Neural progenitor cell (in vitro differentiated cells): ENCODE results near the gene OGDHL.

Experiments used
- EZH2 ChIP-seq: fragments of 200-600 bp; sonication (generic); IDR thresholded peaks from 2 replicates; pipeline ENCODE4 v1.6.1; 2017; ENCODE audit warnings: antibody characterized with exemption, mild to moderate bottlenecking, moderate library complexity
- EZH2phosphoT487 ChIP-seq: fragments of 200-600 bp; sonication (generic); IDR thresholded peaks from 2 replicates; pipeline ENCODE4 v1.6.1; 2017; ENCODE audit warnings: antibody characterized with exemption
- TF ChIP-seq, protein P1 (sequence below): fragments of 200-600 bp; sonication (generic); IDR thresholded peaks from 2 replicates; pipeline ENCODE4 v1.5.1; 2017; ENCODE audit warnings: antibody characterized with exemption, mild to moderate bottlenecking

DNA sequence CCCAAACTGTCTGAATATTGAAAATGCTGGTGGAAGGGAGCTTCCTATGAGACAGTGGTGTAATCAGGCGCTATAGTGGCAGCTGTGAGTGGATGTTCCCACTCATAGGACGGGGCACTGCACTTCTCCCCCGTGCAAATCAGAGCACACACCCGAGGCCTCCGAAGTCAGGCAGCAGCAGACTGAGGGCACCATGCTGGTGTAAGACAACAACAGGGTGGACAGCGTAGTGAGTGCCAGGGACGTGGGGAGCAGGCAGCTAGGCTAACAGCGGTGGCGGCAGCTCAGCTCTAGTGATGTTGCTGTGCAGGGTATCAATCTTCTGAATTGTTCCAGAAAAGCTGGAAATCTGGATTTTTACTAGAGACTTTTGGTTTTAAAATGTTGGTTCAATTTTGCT, 63.4 kb downstream of the OGDHL start:
- TF ChIP-seq, protein P1, sequence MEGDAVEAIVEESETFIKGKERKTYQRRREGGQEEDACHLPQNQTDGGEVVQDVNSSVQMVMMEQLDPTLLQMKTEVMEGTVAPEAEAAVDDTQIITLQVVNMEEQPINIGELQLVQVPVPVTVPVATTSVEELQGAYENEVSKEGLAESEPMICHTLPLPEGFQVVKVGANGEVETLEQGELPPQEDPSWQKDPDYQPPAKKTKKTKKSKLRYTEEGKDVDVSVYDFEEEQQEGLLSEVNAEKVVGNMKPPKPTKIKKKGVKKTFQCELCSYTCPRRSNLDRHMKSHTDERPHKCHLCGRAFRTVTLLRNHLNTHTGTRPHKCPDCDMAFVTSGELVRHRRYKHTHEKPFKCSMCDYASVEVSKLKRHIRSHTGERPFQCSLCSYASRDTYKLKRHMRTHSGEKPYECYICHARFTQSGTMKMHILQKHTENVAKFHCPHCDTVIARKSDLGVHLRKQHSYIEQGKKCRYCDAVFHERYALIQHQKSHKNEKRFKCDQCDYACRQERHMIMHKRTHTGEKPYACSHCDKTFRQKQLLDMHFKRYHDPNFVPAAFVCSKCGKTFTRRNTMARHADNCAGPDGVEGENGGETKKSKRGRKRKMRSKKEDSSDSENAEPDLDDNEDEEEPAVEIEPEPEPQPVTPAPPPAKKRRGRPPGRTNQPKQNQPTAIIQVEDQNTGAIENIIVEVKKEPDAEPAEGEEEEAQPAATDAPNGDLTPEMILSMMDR, result no peak
- no peak for TF ChIP-seq EZH2phosphoT487
- TF ChIP-seq EZH2, result no peak
